Measurements from ENCODE around the gene DZIP1.

The DZIP1 gene

GRCh38 chr13:95564091-95564490 lies 80.4 kb downstream of the DZIP1 start:
- peak; percentile 43 for TF ChIP-seq CTCF (conservative IDR thresholded peaks at IDR 0.05; ENCODE audit: low read depth, low read length)
- DNase-seq (ENCODE audit: low read depth), result peak; percentile 46
- H3K4me3 ChIP-seq (ENCODE audit: low read depth, low read length), result no peak overlapping the region

GRCh38 chr13:95560387-95560786 lies 84.1 kb downstream of the DZIP1 start:
- no peak overlapping the region for H3K4me3 ChIP-seq (ENCODE audit: low read depth, low read length)
- TF ChIP-seq CTCF (conservative IDR thresholded peaks at IDR 0.05; ENCODE audit: low read depth, low read length), result no peak
- no peak for DNase-seq (ENCODE audit: low read depth)

- TF ChIP-seq CTCF (conservative IDR thresholded peaks at IDR 0.05; ENCODE audit: low read depth, low read length), result no peak
- DNase-seq (ENCODE audit: low read depth), result no peak
- H3K4me3 ChIP-seq (ENCODE audit: low read depth, low read length), result no peak overlapping the region
These were observed 85.4 kb downstream of the DZIP1 start for GRCh38 chr13:95559100-95559499.

GRCh38 chr13:95557013-95557412 lies 87.5 kb downstream of the DZIP1 start:
- no peak for DNase-seq (ENCODE audit: low read depth)

GRCh38 chr13:95553581-95554385 lies 90.7 kb downstream of the DZIP1 start:
- TF ChIP-seq CTCF (conservative IDR thresholded peaks at IDR 0.05; ENCODE audit: low read depth, low read length), result no peak
- H3K4me3 ChIP-seq (ENCODE audit: low read depth, low read length), result no peak overlapping the region
- no peak for DNase-seq (ENCODE audit: low read depth)

More at GRCh38 chr13:95557013-95557412, 87.5 kb downstream of the DZIP1 start:
- H3K4me3 ChIP-seq (ENCODE audit: low read depth, low read length), result no peak overlapping the region
- TF ChIP-seq CTCF (conservative IDR thresholded peaks at IDR 0.05; ENCODE audit: low read depth, low read length), result no peak

- no peak for TF ChIP-seq CTCF (conservative IDR thresholded peaks at IDR 0.05; ENCODE audit: low read depth, low read length)
- DNase-seq (ENCODE audit: low read depth), result no peak
- peak within 1 kb of the TSS; percentile 8 for H3K4me3 ChIP-seq (ENCODE audit: low read depth, low read length)
These were observed 91.7 kb downstream of the DZIP1 start, which contains the start of gene CLDN10 for GRCh38 chr13:95552539-95553441. CLDN10 (plus strand) TSS chr13:95552720; CDS start chr13:95552754, 34 bp downstream.
